Epidermal melanocyte (primary cell): Measurements from ENCODE around the gene ATP5ME.
"Not testable (repeated sequence)": the region's sequence is repeated elsewhere in the genome, so short reads cannot be mapped to it uniquely, and the experiment has no call there.

Experiments
- DNase-seq: peaks from one replicate; pipeline ENCODE4 v3.0.0; 2011; ENCODE audit warnings: low spot score; ENCODE audit not compliant: insufficient read length

The ATP5ME gene

DNA sequence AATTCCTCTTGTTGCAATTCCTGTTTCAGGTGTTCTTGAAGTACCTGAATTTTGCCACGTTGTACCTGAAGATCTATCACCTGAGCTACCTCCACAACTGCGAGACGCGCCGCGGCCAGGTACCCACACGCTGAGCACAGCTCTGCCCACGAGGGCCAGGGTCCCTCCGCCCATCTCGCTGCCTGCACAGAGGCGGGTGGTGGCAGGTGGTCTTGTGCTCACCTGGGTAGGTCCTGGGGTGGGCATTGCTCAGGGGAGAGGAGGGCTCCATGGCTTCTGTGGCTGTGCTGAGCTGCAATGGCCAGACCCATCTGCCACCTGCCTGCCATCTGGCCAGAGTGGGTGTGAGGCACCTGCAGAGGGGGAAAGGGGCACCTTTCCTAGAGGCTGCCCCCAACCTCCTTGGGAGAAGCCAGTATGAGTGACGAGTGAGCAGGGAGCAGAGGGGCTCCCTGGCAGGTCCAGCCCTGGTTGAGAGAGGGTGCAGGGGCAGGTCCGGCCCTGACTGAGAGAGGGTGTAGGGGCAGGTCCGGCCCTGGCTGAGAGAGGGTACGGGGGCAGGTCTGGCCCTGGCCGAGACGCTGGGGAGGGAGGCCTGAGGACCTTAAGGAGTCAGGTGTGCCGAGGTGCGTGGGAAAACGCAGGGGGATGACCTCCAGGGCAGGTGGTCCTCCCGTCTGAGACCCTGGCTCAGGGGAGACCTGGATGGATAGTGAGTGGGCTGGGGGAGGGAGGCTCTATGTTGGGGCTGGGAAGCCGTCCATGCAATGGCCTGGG lies 38.0 kb downstream of the ATP5ME start:
- DNase-seq = no peak

DNA sequence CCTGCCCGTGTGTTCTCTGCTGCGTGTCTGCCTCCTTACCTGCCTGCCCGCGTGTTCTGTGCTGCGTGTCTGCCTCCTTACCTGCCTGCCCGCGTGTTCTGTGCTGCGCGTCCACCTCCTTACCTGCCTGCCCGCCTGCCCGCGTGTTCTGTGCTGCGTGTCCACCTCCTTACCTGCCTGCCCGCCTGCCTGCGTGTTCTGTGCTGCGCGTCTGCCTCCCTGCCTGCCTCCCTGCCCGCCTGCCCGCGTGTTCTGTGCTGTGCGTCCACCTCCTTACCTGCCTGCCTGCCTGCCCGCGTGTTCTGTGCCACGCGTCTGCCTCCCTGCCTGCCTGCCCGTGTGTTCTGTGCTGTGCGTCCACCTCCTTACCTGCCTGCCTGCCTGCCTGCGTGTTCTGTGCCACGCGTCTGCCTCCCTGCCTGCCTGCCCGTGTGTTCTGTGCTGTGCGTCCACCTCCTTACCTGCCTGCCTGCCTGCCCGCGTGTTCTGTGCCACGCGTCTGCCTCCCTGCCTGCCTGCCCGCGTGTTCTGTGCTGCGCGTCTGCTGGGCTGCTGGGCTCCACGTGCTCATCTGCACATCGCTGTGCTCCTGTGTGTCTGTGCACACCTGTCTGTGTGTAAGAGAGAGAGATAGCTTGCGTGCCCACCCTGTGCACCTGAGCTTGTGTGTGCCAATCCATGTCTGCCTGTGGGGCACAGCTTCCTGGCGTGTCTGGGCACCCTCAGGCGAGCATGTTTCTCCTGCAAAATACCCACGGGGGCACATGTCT lies 38.8 kb downstream of the ATP5ME start:
- DNase-seq = not testable (repeated sequence)

DNA sequence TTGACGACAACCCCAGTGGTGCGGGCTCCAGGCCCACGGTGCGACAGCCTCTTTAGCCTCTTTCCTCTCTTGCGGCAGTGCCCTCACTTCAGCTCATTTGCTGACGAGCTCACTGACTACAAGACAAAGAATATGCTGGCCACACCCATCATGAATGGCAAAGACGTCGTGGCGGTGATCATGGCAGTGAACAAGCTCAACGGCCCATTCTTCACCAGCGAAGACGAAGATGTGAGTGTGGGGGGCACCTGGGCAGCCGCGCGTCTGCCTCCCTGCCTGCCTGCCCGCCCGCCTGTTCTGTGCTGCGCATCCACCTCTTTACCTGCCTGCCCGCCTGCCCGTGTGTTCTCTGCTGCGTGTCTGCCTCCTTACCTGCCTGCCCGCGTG lies 39.5 kb downstream of the ATP5ME start:
- DNase-seq = no peak

DNA sequence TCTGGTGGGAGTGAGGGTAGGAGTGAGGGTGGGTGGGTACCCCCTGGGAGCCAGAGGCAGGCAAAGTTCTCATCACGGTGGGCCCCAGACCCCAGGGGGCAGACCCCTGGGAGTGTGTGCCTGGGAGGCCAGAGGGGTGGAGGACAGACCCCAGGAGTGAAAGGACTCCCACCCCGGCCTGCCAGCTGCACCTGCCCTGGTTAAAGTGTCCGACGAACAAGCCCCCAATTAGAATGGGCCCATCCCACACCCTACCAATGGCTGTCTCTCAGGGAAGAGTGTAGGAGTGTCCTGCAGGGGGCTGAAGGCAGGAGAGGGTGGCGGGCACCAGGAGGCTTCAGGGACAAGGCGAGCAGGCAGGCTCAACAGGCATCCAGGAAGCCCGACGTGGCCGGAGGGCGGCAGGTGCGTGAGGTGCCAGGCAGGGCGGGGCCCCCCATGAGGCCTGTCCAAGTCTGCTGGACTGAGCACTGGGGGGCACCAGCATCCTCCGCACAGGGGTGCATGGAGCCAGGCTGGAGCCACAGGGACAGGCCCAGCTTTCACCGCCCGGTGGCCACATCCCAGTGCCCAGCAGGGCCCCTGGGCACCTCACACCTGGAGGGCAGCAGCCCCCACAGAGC lies 40.0 kb downstream of the ATP5ME start:
- no peak for DNase-seq

DNA sequence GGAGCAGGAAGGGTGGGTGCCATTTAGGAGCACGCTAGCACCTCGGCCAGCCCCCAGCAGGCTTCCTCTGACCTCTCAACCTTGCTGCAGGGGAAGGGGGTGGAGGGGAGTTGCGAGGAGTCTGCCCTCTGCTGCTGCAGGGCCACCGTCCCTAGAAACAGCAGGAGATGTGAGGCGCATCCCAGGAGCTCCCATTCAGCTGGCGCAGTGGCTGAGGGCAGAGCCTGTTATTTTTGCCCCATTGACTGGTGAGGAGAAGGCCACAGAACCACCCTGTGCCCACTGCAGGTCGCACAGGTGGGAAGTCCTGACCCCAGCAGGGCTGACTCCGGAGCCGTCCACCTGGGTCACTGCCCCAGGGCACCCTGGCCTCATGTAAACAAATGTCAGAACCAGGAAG lies 40.7 kb downstream of the ATP5ME start:
- DNase-seq = no peak

DNA sequence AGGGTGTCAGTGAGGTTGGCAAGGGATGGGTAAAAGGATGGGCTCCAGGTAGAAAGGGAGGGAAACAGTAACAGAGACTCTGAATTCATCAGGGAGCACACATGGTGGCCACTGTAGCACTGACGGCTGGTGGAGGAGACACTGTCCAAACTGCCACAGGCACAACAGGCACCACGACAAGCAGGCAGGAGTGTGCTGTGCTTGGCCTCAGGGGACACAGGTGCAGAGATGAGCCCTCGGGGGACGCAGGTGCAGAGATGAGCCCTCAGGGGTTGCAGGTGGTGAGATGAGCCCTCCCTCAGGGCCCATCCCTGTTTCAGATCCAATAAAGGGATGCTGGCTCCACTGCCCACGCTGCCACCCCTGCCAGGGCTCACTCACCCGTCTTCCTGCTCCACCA lies 41.1 kb downstream of the ATP5ME start:
- DNase-seq = no peak

DNA sequence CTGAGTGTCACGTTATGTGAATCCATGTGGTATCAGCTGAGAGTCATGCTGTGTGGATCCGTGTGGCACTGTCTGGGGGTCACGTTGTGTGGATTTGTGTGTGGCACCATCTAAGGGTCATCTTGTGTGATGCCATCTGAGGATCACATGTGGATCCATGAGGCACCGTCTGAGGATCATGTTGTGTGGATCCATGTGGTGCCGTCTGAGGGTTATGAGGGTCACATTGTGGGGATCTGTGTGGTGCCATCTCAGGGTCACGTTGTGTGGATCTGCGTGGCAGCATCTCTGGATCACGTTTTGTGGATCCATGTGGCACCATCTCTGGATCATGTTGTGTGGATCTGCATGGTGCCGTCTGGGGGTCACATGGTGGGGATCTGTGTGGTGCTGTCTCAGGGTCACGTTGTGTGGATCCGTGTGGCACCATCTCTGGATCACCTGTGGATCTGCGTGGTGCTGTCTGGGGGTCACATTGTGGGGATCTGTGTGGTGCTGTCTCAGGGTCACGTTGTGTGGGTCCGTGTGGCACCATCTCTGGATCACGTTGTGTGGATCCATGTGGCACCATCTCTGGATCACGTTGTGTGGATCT lies 41.8 kb downstream of the ATP5ME start:
- DNase-seq = no peak

DNA sequence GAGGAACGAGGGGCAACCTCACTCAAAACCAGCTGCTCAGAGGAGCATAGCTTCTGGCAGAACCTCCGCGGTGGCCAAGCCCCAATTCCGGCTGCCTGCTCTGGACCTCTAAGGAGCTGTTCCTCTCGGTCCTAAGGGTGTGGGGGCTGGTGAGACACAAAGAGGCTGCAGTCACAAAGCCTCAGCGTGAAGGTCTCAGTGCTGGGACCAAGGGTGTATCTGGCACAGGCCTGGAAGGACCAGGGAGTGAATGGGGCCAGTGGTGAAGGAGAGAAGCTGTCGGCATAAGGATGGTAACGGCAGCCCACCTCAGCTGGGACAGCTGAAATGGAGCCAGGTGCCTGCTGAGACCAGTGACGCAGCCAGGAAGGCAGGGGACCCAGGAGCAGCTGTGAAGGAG lies 43.4 kb downstream of the ATP5ME start:
- no peak for DNase-seq

DNA sequence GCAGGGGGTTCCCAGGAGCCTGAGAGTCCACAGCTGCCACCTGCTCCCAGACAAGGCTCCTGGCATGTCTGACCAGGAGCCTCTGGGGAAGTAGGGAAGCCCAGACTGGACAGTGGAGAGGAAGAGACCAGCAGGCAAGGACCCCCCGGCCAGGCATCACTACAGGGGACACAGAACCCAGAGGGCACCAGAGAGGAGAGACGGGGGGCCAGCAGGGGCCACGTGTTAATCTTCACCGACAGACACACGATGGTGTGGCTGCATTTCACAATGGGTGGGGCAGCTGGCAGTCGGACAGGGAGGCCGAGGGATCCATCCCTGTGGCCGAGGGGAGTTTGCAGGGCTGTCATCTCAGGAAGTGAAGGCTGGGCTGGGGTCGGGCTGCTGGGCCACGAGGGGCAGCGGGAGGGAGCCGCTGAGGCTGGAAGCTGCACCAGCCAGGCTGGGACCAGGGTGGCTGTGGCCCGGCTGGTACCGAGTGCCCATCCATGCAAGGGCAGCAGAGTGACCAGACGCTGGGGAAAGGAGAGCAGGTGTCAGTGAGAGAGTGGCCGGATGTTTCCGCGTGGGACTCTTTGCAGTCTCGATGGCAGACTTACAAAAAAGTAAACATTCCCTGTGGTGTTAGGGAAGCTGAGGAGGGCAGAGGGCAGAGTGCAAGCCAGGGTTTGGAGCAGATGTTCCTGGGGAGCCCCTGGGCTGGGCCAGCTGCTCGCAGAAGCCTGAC lies 44.0 kb downstream of the ATP5ME start:
- DNase-seq = no peak

DNA sequence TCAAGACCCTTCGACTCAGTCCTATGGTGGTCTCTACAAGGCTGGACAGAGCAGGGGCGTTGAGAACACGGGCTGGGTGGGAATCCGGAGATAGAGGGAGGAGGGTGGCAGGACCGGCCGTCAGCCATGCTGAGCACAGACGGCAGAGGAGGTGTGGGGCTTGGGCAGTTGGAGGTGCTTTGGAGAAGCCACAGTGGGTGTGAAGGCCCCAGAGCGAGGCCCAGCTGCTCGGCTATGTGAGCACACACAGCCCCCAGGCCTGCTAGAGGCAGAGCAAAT lies 44.5 kb downstream of the ATP5ME start:
- DNase-seq = no peak

DNA sequence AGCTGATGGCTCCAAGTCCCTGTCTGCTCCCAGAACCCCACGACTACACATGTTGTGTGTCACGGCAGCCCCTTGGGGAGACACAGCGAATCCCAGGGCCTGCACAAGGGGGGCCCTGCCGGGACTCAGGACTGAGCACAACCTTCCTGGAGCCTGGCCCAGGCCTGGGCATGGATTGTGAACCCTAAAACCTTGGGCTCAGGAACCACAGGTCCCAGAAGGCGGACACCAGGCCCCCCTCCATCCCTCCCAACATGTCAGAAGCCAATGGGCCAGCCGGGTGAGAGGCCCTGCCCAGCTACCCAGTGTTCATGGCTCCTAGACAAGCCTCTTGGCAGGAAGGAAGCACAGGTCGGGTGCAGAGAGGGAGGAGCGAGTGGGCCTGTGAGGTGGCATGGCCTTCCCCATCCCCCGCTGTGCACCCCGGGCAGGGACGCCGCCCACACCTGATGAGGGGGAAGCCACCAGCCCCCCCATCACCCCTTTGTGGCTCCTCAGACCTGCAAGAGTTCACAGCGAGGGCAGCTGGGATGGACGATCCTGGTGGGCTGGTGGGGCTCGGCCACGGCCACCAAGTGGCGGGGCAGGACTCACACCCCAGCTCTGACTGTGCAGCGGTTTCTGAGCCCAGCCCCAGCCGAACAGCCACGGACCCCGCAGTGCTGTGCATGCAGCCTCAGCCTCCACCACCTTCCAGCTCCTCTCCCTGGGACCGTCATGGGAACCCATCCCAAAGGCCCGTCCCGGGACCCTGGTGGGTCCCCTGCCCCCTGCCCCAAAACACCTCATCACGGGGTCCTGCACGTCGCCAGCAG lies 45.0 kb downstream of the ATP5ME start:
- no peak for DNase-seq

DNA sequence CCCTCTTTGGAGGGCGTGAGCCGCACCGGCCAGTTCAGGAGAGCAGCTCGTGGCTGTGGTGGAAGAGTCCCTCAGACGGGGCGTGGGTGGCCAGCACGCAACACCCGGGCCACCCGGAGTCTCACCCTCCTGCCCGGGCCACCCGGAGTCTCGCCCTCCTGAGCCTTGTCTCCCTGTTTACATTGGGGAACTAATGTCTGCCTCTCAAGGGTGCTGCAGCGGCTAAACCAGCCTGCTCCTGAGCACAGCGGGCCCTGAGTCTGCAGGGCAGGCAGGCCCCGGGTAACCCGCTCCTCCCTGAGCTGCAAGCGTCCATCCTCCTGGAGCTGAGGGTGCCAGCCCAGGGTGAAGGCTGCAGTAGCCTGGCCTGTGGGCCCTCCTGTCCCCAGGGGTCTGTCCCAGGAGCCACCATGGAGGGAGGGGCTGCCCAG lies 45.8 kb downstream of the ATP5ME start:
- DNase-seq = no peak

DNA sequence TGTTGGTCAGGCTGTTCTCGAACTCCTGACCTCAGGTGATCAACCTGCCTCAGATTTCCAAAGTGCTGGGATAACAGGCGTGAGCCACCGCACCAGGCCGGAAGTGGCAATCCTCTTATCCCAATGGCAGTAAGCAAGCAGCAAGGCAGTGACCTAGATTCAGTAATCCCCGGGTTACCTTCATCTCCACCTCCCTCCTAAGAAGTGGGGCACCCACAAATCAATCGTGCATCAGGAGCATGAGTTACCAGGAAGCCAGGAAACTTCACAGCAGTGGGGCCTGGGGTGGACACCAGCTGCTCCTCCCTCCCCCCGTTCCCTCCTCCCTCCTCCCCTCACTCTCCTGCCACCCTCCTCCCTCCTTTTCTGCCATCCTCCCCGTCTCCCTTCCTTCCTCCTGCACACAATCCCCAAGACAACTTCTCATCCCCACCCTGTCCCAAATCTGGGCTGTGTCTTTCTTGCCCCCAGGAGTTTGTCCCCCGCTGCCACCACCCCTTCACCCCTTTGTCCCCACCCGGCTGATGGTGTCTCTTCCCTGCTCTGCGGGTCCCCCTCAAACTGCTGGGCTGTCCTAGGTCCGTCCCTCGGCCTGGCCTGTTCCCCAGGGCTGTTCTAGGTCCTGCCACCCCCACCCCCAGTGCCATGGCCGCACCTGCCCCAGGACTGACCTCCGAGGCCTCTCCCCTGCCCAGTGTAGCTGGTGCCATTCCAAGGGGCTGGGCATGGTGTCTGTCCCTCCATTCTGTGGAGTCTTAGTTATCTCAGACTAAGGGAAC lies 46.5 kb downstream of the ATP5ME start:
- DNase-seq = no peak

DNA sequence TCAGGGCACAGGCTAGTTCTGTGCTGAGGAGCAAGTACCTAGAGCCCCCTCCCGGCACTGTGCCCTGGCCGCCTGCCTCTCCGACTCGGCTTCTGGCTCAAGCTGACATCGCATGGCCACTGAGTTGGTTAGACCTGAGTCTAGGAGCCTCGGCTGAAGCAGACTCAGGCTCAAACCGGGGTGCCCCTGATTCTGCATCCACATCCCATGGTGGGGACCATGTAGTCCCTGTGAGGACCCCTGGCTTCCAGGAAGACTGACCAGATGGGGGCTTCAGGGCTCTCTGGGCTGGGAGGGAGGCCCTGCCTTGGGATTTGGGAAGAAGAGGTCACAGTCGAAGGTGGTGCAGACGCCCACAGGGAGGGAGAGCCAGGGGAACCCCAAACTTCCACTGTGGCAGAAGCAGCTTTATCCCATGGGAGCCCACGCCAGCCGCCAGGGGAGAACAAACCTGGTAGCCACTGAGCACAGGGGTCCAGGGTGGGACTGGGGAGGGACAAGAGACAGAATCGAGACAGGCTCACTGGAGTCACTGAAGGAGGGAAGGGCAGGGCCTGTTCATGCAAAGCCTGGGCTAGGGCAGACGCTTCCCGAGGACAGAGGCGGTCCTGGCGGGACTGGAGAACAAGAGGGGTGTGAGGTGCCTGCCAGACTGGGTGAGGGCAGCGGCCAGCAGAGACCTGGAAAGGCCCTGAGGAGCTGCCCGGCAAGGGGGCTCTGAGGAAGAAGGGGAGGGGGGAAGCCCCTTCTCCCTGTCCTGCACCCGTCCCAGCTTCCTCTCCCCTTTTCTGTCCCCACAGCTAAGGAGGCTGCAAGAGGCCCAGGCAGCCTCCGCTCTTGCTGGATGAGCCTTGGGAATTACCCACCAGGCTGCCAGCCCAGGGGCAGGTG lies 47.6 kb downstream of the ATP5ME start:
- no peak for DNase-seq

DNA sequence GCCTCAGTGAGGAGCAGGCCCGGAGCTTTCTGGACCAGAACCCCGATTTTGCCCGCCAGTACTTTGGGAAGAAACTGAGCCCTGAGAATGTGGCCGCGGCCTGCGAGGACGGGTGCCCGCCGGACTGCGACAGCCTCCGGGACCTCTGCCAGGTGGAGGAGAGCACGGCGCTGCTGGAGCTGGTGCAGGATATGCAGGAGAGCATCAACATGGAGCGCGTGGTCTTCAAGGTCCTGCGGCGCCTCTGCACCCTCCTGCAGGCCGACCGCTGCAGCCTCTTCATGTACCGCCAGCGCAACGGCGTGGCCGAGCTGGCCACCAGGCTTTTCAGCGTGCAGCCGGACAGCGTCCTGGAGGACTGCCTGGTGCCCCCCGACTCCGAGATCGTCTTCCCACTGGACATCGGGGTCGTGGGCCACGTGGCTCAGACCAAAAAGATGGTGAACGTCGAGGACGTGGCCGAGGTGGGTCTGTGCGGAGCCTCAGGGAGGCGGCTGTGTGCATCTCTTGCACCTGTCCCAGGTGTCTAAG lies 48.4 kb downstream of the ATP5ME start:
- no peak for DNase-seq

DNA sequence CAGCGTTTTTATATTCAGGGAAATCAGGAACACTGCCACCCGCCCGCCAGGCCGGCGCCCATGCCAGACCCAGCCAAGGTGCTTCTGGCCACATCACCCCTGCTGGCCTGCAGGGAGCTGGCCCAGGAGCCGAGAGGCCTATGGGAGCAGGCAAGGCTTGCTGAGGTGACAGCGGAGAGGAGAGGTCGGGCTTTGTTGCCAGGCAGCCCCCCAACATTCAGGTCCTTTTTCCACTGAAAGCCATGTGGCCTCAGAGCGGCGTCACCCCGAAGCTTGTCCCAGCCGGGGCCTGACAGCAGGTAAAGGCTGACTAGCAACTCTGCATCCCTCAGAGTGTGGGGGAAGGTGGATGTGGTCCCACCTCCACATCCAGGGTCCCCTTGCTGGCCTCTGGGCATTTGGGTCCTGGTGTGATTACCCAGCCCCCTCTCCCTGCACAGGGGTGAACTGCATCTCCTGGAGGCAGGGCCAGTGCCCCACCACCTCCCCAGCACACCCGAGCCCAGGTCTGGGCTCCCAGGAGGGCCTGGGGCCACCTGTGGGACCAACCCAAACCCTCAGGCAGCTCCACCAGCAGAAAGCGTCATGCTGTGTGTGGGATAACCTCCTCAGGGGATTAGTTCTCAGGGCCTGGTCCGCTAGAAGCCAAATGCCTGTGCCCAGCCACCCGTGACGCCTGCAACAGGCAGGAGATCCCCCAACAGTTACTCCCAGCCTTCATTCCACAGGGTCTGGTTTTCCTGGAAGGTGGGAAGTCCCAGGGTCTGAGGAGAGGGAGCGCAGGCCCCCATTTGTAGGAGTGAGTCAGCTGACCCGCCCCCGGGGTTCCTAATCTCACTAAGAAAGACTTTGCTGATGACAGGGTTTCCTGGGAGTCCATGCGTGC lies 49.1 kb downstream of the ATP5ME start, which contains the start of gene PDE6B:
TSS of gene PDE6B (plus strand) at position 869 of the 886 bp plus-strand sequence. CDS start 54 bp downstream, outside the sequence.
- DNase-seq = no peak

DNA sequence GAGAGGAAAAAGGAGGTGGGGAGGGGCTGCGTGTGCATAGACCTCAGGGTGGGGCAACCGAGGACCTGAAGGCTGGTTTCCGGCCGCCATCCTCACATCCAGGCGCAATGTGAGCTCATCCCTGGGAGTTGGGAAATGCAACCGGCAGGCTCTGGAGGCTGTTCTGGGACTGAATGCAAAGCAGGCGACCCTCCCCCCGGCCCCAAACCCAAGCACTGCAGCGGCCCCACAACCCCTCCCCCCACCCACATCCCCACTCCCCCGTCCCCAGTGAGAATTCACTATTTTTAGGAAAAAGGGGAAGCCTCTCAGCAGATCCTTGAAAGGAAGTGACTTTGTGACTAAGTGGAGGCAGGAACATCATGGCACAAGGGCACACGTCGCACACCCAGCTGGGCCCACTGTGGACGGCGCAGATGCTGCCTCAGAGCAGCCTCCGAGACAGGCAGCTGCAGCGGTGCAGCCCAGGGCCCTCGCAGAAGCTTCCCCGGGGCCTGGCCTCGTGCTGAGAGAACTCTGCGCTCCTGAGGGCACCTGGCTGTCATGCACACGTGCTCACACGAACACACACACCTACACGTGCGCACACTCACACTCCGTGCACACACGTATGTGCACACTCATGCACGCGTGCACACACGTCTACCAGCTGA lies 50.0 kb downstream of the ATP5ME start:
- DNase-seq = no peak
